GM18499 (cell line): ENCODE results near the gene FOXP1.
"Not testable (repeated sequence)": the region's sequence is repeated elsewhere in the genome, so short reads cannot be mapped to it uniquely, and the experiment has no call there.

Experiments used
- ATAC-seq: cut with Tn5 transposase; IDR thresholded peaks from one replicate; pipeline ENCODE4 v1.9.1; 2021; ENCODE audit warnings: moderate number of reproducible peaks; ENCODE audit not compliant: insufficient read depth, unreplicated experiment

FOXP1 gene

DNA sequence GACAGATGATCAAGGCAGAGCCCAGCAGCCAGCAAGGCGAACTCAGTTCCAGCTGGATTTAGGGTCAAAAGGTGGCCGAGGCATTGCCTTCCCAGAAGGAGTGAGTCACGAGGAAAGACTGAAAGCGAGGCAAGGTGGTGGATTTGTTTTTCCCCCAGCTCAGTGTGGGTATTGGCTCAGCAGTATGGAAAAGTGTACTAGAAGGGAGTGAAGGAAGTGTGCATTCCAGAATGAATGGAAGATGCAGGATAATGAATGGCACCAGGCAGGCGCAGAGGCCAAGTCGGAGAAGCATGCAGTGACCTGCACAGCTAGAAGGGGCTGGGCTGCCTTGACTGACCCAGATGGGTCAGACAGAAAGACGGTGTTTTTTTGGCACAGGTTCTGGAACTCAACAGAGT, 46.3 kb downstream of the FOXP1 start:
- no peak for ATAC-seq

DNA sequence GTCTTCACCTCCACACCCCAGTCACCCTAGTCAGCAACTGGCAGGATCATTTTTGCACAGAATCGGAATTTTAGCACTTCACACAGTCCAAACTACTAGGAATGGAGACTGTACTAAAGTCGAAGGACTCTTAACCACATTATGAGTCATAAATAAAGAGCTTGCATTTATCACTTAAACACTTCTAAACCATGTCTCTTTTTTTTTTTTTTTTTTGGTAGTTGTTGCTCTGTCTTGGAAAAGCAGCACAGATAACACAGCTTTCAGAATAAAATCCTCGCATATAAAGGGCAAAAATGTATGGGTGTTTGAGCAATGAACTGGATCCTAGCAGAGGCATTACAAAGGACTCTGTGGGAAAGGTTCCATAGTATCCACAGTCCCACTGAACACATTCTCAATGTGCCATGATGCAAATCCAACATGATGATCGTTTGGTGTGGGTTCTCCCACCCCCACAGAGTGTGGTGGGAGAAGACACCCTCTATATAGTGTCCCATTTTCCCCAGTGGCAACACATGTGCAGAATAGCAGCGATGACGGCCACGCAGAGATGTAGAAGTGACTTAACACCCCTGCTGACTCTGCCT, 47.1 kb downstream of the FOXP1 start:
- ATAC-seq = no peak

DNA sequence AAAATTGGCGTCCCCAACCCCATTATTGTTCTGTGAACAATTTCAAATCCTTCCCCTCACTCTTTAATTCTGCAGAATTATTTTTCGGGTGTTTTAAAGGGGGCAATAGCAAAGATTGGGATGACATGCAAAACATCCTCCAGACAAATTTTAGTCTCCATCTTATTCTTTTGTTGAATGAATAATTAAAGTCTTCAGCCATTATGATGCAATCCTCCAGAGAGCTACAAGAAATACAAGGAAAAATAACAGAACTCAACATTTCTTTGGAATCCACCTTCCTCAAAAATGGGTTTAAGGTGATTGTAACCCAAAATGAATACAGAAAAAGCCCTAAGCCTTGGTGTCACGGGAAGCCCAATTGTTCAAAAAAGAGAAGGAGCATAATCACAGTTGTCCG, 49.9 kb downstream of the FOXP1 start:
- ATAC-seq = no peak

DNA sequence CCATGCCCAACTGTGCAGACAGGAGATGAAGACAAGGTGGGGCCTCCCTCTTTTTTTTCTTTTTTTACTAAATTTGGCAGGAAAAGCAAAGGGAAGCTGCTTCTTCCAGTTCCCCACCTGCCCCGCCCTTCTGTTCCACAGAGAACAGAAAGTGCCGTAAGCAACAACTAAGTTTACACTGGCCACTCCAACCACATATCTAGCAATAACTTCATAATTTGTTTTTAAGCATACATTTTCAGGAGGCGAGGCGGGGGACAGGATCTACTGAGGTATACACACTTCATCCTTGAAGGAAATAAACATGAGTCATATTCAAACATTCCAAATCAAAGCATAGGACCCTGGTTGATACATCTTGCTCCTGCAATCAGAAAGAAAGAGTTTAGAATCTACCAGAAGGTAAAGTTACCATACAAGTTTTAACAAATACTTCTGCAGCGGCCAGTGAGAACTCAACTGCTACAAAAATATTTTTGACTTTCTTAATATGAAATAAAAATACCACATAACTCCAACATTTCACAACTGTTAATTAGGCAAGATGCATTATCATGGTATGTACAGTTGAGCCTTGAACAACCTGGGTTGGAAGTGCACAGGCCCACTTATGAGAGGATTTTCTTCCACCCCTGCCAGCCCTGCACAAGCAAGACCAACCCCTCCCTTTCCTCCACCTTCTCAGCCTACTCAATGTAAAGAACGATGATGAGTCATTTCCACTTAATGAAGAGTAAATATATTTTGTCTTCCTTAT, 50.7 kb downstream of the FOXP1 start:
- no peak for ATAC-seq

DNA sequence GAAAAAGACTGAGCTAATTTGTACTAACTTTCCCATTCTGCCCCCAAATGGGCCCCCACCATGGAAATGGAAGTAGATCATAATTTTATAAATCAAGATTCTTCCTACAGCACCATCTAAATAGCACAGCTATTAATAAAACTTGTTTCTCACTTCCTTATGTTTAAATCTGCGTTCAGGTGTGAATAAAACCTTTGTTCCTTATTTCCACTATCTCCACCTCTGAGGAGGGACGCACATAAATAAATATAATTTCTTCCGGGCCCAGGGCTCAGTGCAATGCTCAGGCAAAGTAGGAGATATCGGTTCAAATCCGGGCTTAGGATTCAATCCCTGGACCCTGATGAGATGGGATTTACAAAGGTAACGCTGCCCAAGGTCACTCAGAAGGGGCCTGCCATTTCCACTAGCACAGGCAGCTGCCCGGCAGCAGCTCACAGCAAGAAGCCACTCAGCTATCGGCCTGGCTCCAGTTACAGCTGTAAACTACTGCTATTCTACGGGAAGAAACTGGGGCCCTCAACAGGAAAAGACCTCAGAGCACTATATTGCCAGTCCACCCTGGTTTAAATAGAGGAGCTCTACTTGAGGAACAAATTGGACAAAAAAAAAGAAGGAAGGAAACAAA, 52.5 kb downstream of the FOXP1 start:
- no peak for ATAC-seq

DNA sequence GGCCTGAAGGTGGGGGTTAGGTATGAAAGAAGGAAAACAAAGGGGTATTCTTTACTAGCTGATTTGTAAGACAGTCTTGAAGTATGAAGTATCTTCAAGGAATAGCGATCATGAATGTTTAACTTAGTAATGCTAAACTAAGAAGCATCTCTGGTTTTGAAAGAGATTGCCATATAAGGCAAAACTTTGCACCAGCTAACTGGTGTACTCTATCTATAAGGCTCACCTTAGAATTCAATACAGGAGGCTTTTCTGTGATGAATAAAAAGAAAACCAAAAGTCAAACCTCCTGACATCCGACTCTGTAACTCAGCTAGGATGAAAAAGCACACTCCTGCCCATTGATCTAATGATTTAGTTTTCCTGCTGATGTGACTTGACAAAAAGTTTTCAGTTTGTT, 54.7 kb downstream of the FOXP1 start:
- ATAC-seq = no peak

DNA sequence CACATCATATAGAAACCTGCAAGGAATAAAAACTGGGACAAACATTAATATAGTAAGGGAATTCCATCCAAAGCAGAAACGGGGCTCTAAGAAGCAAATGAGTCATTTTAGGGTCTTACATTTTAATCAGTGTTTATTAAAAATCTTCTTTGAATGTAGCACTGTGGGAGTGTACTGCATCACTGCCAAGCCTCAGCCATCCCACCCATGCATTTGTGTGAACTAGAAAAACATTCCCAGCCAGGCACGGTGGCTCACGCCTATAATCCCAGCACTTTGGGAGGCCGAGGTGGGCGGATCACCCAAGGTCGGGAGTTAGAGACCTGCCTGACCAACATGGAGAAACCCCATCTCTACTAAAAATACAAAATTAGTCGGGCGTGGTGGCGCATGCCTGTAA, 57.1 kb downstream of the FOXP1 start:
- ATAC-seq = not testable (repeated sequence)

DNA sequence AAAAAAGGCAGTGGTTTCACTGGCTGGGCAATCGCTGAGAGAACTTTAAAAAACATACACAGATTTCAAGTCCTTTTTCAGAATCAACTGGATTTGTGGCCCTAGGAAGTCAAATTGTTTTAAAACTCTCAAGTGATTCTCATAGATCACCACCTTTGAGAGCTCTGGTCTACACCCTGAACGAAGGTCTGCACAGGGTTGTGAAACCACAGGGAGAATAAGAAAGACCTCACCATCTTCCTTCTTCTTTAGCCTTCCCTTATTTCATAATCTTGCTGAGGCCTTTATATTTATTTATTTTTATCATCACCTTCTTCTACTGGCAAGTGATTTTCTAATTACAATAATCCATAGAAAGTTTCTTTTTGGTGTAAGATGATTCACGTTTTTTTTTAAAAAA, 58.1 kb downstream of the FOXP1 start:
- no peak for ATAC-seq

DNA sequence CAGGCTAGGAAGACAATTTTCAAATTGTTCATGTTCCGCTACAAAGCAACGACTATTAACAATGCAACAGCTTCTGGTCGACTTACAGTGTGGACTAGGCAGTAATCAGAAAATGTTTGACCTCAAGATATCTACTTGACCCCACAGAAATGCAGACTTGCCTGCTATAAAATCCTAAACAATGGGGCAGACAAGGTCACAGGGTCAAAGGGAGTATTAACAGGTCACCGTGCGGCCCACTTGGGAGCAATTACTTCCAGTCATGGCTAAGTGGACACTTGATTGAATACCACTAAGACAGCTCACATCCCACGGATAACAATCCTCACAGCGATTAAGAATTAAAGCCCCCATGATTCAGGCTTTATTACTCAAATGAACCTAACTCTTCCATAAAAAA, 58.9 kb downstream of the FOXP1 start:
- ATAC-seq = no peak

DNA sequence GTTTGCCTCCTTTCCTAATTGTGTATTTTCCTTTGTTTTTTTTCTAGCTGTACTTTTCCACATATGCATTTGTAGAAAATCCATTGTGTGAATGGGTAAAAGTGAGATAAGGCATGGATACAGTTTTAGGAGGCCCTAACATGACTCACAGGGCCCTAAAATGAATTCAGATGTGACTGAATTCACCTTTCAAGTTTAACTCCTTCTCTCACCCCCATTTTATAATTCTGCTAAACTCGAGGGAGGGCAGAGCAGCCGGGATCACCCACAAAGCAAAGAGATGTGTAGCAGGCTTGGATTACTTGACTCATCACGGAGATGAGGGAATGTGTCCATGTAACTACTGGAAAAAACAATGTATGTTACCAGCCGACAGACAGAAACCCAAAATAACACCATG, 59.9 kb downstream of the FOXP1 start:
- no peak for ATAC-seq

DNA sequence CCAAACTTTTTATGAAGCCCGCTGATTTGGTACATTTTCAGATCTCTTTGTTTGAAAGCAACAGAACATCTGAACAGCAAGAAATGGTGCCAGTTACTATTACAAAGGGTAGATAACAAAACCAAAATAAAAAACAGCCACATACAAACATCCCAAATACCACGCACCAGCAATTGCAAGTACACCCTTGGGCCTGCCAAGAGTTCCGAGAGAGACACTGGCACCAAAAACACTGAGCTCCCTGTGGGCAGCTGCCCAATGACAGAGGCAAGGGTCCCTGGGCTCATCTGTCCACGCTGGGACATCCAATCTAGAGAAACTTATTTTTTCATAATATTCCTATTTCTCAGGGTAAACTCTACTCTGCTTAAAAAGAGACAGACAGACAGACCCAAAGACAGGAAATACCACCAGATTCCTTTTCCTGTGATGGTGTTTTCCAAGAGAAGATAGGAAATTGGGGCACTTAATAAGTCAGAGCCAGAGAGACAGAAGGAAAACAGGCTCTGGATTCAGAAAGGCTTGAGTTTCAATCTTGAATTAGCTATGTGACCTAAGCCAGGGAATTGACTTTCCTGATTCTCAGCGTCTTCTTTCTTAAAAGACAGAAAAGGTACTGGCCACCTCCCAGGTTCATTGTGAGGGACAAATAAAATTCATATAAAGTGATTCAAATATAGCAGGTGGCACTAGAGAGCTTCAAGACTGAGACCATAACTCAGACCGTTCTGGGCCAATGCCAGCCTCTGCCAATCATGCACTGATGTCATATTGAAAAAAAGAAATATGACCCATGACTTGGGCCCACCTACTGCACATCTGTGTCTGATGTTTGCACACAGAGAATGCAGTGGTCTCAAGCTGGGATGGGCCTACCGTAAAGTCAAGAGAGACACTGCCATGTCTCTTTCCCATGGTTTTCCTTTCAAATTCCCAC, 61.3 kb downstream of the FOXP1 start:
- no peak for ATAC-seq

DNA sequence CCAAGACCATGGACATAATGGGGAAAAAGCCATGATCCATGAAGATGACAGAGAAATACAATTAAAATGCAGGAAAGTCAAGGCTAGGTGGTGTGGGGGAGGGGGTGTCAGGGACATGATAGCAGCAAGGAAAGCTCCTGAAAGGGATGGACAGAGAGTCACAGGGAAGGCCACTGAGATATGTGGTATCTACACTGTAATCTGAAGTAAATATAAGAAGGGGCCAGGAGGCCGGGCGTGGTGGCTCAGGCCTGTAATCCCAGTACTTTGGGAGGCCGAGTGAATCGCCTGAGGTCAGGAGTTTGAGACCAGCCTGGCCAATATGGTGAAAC, 62.5 kb downstream of the FOXP1 start:
- no peak for ATAC-seq

DNA sequence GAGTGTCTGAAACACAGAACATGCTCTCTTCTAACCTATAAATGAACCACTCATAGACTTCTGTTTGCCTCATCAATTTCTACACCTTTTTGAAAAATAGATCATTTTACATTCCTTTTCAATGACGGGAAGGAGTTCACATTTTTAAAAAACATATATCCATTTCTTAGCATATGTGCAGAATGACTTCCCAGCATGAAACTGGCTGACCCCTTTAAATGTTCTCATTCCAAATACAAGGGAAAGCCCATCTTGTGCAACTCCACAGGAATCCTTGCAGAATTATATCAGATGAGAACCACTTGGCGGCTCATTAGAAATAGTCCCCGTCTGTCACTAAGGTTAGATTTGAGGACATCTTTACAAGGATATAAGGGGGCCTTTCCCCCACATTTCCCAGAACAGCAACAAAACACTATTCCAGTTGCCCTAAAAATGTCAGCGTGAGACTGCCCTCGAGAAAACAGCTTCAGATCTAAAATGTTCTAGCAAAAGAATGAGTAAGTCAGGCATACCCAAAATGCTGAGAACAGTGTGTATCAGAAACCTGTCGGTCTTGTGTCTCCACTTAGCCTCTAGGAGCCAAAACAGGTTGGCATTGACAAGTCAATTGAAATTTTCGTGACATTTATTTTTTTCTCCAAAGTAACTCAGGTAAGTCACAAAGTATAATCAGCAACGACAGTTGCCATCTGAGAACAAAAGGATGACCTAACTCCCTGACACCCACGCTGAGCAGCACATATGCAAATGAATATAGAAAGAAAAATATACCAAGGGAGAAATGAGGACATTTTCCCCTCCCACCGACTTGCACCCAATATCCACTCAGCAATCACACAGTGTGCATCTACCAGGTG, 63.1 kb downstream of the FOXP1 start:
- ATAC-seq = no peak

DNA sequence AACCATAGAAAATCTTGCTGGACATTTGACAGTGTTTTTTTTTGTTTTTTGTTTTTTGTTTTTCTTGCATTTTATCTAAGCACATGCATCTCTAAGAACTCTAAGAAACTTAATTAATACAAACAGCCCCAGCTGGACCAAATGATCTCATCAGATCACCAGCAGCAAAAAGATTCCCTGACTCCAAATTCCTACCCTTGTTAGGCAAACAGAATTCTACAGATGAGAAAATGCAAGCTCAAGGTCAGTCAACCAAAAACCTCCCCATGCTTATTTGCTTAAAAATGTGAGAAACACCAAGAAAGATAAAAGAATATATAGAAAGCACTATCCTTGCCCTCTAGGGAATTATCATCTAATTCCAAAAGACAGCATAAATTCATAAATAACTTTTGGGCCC, 65.4 kb downstream of the FOXP1 start:
- ATAC-seq = no peak

DNA sequence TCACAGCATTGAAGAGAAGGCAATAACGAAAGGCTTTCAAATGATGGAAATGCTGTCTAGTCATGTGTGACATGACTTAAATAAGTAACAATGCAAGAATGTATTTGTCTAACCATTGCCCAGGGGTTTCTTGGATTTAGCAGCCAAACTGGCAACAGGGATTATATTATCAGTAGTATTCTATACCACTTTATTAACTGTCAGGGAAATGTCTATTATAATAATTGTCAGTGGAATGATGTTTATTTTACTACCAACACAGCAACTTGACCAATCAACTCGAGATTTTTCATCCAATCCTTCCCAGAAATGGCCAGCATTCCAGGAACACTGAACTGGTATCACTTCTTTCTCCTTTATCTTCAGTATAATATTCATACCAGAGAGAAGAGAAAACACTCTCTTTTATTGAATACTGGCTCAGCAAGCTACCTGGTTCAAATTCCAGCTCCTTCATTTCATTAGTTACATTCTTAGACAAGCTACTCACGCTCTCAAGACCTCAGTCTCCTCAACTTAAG, 66.2 kb downstream of the FOXP1 start:
- ATAC-seq = no peak

DNA sequence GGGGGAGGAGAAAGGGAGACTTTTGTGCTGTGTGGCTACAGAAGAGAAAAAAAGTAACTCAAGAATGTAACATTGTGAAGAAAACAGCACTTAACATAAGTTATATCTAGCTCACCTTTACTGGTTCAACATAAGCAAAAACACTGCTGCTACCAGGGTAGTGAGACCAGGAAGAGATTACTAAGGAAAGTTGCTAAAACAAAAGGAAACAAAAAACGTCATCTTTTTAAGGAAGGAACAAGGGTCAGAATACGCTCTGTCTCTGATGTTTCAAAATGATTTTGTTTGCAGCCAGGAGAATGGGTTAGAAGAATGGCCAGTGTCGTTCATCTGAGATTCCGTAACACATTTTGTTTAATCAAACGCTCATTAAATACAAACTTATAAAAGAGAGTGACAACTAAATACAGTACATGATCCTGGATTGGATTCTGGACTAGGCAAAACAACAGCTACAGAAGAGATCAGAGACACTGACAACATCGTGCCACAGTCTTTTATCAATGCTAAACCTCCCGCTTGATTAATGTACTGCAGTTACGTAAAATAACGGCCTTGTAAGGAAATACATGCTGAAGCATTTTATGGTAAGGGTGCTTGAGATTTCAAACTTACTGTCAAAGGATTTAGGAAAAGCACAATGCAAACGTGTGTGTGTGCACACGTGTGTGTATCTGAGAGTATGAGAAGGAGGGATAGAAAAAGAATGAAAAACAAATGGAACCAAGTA, 67.7 kb downstream of the FOXP1 start:
- no peak for ATAC-seq

DNA sequence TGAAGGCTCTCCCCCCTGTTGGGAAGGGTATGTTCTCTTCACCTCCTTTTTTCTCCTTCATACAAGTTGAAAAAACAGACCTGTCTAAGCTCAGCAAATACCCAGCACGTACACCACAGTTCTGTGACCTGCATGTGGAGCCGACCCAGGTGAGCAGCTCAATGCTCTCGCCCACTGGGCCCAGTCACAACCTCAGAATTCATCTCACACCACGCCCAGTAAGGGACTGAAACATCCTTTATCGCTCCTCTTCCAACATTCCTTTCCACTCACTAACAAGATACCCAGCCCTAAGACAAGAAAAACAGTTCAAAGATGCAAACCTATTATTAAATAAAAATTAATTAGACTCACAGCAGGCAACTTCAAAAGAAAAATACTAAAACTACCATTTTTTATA, 68.9 kb downstream of the FOXP1 start:
- ATAC-seq = no peak

DNA sequence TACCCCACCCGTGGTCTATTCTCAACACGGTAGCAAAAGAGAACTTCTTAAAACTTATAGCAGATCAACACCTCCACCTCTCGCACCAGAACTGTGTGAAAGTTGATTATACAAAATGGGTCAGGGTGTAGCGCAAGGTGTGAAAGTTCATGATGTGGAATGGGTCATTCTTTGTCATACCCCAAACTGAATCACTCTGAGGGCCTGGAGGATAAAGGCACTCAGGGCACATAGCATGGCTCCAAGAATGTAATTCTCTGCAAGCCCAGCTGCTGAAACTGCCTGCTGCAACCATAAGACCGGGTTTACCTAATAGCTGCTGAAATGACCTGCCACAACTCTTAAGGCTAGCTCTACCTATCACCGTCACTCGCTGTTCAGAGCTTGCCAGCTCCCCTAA, 70.0 kb downstream of the FOXP1 start:
- no peak for ATAC-seq

DNA sequence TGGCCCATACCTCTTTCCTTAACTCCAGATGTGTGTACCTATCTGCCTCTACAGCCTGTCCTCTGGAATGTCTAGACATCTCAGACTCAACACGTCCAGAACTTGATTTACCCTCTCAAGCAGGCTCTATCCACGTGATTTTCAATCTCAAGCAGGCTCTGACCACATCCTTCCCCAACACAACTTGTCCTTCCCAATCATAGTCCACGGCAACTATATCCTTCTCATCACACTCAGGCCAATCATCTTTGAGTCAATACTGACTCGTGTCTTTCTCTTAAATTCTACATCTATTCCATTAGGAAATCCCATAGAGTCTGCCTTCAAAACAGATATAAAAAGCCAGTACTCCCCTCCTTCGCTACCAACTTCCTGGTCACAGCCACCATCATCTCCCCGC, 70.4 kb downstream of the FOXP1 start:
- no peak for ATAC-seq
